HG02885 (cell line): ENCODE data around the gene RNF149.
"Not testable (repeated sequence)": the region's sequence is repeated elsewhere in the genome, so short reads cannot be mapped to it uniquely, and the experiment has no call there.

ENCODE experiments used
- ATAC-seq: cut with Tn5 transposase; IDR thresholded peaks from one replicate; pipeline ENCODE4 v1.9.1; 2021; ENCODE audit warnings: mild to moderate bottlenecking; ENCODE audit not compliant: unreplicated experiment, poor library complexity

RNF149 gene

GRCh38 chr2:101308432-101309210, at the start of gene RNF149:
Gene RNF149 (minus strand): TSS chr2:101308701. CDS start chr2:101308588, 113 bp downstream.
- peak; percentile 70 for ATAC-seq

GRCh38 chr2:101357376-101357775, 48.9 kb upstream of the RNF149 start:
- no peak for ATAC-seq

DNA sequence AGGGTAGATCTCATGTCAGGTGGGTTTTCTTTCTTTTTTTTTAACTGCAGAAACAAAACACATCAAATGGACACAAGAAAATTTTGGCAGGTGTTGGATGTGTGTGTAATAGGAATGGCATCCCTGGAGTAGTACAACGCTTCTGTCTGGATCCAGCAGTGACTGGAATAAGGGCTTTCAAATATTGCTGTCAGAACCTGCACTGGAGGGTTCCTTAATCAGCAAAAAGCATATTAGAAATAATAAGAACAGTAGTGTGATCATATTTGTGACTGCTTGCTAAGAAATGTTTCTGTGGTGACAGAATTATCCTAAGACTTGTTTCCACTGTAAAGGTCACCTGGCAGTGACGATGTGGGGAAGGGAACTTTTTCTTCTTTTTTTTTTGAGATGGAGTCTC, 48.0 kb upstream of the RNF149 start:
- no peak for ATAC-seq

- no peak for ATAC-seq
These were observed 47.6 kb upstream of the RNF149 start for GRCh38 chr2:101356055-101356454.

DNA sequence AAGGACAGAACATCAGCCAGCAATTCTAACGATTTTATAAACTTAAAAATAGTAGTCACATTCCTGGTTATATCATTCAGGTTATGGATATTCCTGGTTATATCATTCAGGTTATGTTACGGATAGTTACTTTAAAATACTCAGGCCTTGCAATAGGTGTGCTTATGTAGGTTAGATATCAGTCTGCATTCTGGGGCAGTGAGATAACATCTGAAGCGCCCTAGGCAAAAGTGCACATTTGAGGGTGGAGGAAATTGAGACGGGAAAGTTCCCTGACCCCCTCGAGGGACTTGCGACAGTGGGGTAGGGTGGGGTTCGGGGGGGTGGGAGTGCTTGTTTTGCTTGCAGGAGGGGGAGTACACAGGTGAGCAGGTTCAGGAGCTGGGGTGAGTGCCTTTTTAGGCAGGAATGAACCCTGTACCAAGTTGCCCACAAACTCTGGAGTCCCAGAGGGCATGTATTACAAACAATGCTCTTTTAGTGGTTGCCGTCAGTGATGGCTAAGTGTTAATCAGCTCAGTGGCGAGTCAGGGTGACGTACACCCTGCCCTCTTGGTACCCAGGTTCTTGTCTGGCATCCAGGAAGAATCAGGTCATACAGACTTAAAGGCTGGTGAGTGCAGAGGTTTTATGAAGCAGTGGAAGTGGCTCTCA, 47.0 kb upstream of the RNF149 start:
- no peak for ATAC-seq

- ATAC-seq, result no peak
These were observed 46.2 kb upstream of the RNF149 start for GRCh38 chr2:101354420-101355311.

- not testable (repeated sequence) for ATAC-seq
These were observed 44.1 kb upstream of the RNF149 start for GRCh38 chr2:101352631-101353030.

- no peak for ATAC-seq
These were observed 42.7 kb upstream of the RNF149 start for GRCh38 chr2:101351207-101351606.

DNA sequence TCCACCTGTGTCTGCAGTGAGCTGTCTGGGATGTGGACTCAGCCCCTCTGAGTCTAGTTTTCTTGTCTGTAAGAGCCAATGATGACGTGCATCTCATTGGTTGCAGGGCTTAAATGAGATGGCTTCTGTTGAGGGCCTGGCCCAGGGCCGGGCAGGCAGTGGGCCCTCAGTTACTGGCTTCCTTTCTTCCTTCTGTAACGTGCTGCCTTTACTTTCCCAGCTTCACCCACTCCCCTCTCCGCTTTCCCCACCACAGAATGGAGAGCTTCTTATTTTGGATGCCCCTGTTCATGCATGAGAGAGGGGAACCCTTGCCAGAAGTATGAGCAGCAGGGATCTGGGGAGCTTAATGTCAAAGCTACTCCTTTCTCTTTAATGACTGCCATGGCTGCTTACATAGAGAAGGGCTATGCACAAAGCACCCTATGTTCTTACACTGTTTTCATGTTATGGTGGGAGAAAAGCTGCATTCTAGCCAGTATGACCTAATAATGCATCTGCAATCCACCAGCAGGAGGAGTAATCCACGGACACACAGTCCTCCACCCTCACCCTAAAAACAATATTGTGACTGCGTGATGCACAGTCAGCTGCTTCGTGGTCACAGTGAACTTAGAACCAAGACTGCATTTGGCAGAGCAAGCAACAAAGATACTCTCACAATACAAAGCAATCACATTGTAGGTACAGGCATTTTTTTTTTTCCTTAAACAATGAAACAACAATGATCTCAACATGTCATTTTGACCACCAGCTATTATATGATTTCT, 41.6 kb upstream of the RNF149 start:
- no peak for ATAC-seq

DNA sequence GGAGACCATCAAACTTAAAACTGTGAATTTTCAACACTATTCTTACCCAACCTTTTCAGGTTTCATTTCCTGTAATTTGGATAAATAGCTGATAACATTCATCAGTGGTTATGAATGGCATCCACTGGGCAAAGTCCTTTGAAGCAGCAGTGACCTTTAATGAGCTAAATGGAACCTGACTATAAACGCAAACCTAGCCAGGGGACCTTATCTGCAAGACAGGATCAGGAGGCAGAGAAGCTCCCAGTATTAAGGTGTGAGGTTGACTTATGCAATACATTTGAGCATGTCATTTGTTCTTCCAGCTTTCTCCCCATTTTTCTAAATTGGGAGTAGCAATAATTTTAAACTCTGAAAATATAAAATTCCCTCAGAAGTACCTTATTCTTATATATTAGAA, 40.4 kb upstream of the RNF149 start:
- no peak for ATAC-seq

DNA sequence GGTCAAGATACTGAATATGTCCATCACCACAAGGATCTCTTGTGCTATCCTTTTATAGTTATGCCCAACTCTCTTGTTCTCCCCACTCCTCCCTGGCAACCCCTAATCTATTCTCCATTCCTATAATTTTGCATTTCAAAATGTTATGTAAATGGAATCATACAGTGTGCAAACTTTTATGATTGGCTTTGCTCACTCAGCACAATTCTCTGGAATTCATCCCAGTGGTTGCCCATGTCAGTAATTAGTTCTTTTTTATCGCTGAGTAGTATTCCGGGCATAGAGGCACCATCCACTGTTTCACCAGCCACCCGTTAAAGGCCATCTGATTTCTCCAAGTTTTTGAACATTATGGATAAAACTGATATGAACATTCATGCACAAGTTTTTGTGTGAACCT, 38.4 kb upstream of the RNF149 start:
- ATAC-seq, result no peak

- ATAC-seq, result no peak
These were observed 35.6 kb upstream of the RNF149 start for GRCh38 chr2:101344137-101344536.

GRCh38 chr2:101342625-101343008, 34.1 kb upstream of the RNF149 start:
- ATAC-seq, result no peak

DNA sequence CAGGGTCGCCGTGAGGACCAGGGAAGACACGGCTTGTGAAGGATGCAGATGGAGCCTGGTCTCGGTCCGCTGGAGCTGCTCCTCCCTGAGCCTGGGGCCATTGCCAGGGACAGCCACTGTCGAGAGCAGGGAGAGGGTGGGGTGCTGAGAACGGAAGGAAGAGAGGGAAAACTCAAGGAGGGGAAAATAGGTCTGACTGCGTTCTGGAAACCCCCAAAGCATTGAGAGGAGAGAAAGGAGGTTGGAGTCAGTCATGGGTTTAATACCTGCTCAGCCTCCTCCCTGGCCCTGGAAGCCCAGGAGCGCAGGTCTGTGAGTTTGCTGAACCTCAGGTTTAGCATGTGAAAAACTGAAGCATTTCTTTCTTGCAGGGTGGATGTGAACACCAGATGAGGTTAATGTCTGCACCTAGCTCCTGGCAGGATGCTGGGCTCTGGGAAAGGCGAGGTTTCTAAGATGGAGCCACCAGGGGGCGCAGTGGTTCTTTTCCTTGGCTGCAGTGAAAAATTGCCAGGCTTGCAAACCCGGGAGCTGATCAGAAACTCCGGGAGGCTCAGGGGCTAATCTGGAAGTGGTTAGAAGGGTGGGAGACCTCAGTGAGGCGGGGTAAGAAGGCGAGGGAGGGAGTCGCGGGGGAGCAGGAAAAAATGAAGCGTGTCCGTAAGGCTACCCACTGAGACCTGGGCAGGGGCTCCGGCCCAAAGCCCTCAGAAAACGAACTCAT, 33.6 kb upstream of the RNF149 start:
- no peak for ATAC-seq

GRCh38 chr2:101341421-101341820, 32.9 kb upstream of the RNF149 start:
- ATAC-seq, result no peak

- ATAC-seq, result no peak
These were observed 31.6 kb upstream of the RNF149 start for GRCh38 chr2:101340141-101340551.

- no peak for ATAC-seq
These were observed 30.9 kb upstream of the RNF149 start for GRCh38 chr2:101339266-101339880.

GRCh38 chr2:101337877-101338276, 29.4 kb upstream of the RNF149 start:
- ATAC-seq, result no peak
